Smooth muscle cell (in vitro differentiated cells): ENCODE data around the gene ZNF398. TPM values are rescaled to one million over a fixed set of nuclear protein-coding genes. Genes with fewer than 3 reads are reported as not detected.

Experiments used
- DNase-seq: peaks from one replicate; lab custom pipeline; 2025; ENCODE audit not compliant: unreplicated experiment; lab: John Stamatoyannopoulos, UW
- H2AFZ ChIP-seq: fragments of 200-600 bp; sonication (generic); 2 replicates; pipeline ENCODE4 v1.6.0; 2016; ENCODE audit warnings: antibody characterized with exemption, low read depth, mild to moderate bottlenecking
- H3F3A ChIP-seq: fragments of 200-600 bp; sonication (generic); 2 replicates; pipeline ENCODE4 v1.6.0; 2017; ENCODE audit warnings: antibody characterized with exemption, low read depth
- H3K27ac ChIP-seq: fragments of 200-600 bp; sonication (generic); 2 replicates; pipeline ENCODE4 v1.5.1; 2016; ENCODE audit warnings: low read depth, mild to moderate bottlenecking
- H3K27me3 ChIP-seq: fragments of 200-600 bp; sonication (generic); 2 replicates; pipeline ENCODE4 v1.6.1; 2016; ENCODE audit warnings: low read depth, mild to moderate bottlenecking
- H3K36me3 ChIP-seq: fragments of 200-600 bp; sonication (generic); 2 replicates; pipeline ENCODE4 v1.5.1; 2016; ENCODE audit warnings: low read depth
- H3K4me1 ChIP-seq: fragments of 200-600 bp; sonication (generic); 2 replicates; pipeline ENCODE4 v1.5.1; 2016; ENCODE audit warnings: low read depth
- H3K4me2 ChIP-seq: fragments of 200-600 bp; sonication (generic); 2 replicates; pipeline ENCODE4 v1.6.0; 2016; ENCODE audit warnings: mild to moderate bottlenecking
- H3K4me3 ChIP-seq: fragments of 200-600 bp; sonication (generic); 2 replicates; pipeline ENCODE4 v1.5.1; 2016; ENCODE audit warnings: mild to moderate bottlenecking
- H3K79me2 ChIP-seq: fragments of 200-600 bp; sonication (generic); 2 replicates; pipeline ENCODE4 v1.6.0; 2016; ENCODE audit warnings: low read depth, mild to moderate bottlenecking
- H3K9ac ChIP-seq: fragments of 200-600 bp; sonication (generic); 2 replicates; pipeline ENCODE4 v1.6.0; 2016; ENCODE audit warnings: low read depth
- H3K9me3 ChIP-seq: fragments of 200-600 bp; sonication (generic); replicated peaks from 2 replicates; pipeline ENCODE4 v1.5.1; 2016; ENCODE audit warnings: low read depth
- H4K20me1 ChIP-seq: fragments of 200-600 bp; sonication (generic); 2 replicates; pipeline ENCODE4 v1.6.0; 2016; ENCODE audit warnings: low read depth
- WGBS: methylation state at CpG from one replicate; pipeline ENCODE4 v1.1.7; 2016; ENCODE audit warnings: low lambda C conversion rate; 5-methylcytosine and 5-hydroxymethylcytosine counted together
- polyA plus RNA-seq: library from polyadenylated mRNA; unstranded; fragments of >200 nt; fragmentation: Nextera tagmentation; extraction: Ambion mirVana; gene quantifications from 2 replicates; pipeline ENCODE4 v1.2.1, GENCODE V29; 2016
- total RNA-seq: library from RNA; depleted of rRNA; stranded (reverse); fragments of >200 nt; gene quantifications from 2 replicates; pipeline ENCODE4 v1.2.3, GENCODE V29; 2014
- TF ChIP-seq, protein P1 (sequence below): fragments of 200-600 bp; sonication (generic); IDR thresholded peaks from 2 replicates; pipeline ENCODE4 v1.5.1; 2017; ENCODE audit warnings: borderline replicate concordance, mild to moderate bottlenecking, antibody characterized with exemption; ENCODE audit not compliant: insufficient read depth, poor library complexity, severe bottlenecking

ZNF398 gene
- total and polyA plus RNA-seq, 2 experiments from 2014 or later, result 9.0 to 15.1 TPM

DNA sequence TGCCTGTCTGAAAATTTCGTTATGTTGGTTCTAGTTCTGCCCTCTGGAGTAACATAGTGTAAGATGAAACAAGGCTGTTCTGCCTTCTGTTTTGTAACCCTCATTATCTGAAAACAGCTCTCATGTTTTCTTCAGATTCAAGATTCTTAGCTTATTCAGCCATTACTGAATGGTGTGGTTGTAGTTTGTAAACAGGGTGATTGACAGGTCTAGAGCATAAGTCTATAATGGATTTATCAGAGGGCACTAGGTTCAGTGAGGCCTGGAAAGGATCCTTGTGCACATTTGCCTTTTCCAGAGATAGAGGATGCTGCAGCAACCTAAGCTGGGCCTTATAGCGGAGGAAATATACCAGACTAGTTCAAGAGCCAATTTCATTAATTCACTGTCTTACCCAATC, 6.1 kb downstream of the ZNF398 start:
- H3K27me3 ChIP-seq, result no peaks in the 10 kb centered on the region
- peaks cover 80% of the 10 kb centered on the region for H4K20me1 ChIP-seq
- no peaks in the 10 kb centered on the region for H3F3A ChIP-seq
- H3K27ac ChIP-seq, result no peak overlapping the region
- peaks cover 85% of the 10 kb centered on the region for H3K79me2 ChIP-seq
- peaks cover 6% of the 10 kb centered on the region for H3K4me1 ChIP-seq
- H3K9me3 ChIP-seq, result no peaks in the 10 kb centered on the region
- 92% methylated on average over 2 of the region's 2 CpGs for WGBS
- no peaks in the 10 kb centered on the region for H3K36me3 ChIP-seq
- DNase-seq, result no peak
- no peak overlapping the region for H3K4me3 ChIP-seq
- no peak overlapping the region for H2AFZ ChIP-seq
- no peak overlapping the region for H3K4me2 ChIP-seq
- TF ChIP-seq, protein P1, sequence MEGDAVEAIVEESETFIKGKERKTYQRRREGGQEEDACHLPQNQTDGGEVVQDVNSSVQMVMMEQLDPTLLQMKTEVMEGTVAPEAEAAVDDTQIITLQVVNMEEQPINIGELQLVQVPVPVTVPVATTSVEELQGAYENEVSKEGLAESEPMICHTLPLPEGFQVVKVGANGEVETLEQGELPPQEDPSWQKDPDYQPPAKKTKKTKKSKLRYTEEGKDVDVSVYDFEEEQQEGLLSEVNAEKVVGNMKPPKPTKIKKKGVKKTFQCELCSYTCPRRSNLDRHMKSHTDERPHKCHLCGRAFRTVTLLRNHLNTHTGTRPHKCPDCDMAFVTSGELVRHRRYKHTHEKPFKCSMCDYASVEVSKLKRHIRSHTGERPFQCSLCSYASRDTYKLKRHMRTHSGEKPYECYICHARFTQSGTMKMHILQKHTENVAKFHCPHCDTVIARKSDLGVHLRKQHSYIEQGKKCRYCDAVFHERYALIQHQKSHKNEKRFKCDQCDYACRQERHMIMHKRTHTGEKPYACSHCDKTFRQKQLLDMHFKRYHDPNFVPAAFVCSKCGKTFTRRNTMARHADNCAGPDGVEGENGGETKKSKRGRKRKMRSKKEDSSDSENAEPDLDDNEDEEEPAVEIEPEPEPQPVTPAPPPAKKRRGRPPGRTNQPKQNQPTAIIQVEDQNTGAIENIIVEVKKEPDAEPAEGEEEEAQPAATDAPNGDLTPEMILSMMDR, result no peak
- H3K9ac ChIP-seq, result no peak overlapping the region

DNA sequence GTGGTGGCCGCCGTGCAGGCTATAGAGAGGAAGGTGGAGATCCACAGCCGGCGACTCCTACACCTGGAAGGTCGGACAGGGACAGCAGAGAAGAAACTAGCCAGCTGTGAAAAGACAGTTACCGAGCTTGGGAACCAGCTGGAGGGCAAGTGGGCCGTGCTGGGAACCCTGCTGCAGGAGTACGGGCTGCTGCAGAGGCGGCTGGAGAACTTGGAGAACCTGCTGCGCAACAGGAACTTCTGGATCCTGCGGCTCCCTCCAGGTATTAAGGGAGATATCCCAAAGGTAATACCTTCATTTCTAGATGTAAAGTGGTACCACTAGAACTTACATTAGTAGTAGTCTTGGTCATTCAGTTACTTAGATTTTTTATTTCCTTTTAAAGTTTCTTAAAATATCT, 6.8 kb downstream of the ZNF398 start:
- Histone ChIP-seq H3K9me3 (no peaks in the 10 kb centered on the region), H3K4me3 (no peak overlapping the region), H3K4me1 (peaks cover 3% of the 10 kb centered on the region), H4K20me1 (peaks cover 80% of the 10 kb centered on the region), H3K27me3 (no peaks in the 10 kb centered on the region), H3F3A (no peaks in the 10 kb centered on the region), H3K9ac (no peak overlapping the region), H2AFZ (no peak overlapping the region), H3K27ac (no peak overlapping the region), H3K79me2 (peaks cover 84% of the 10 kb centered on the region), H3K4me2 (no peak overlapping the region), H3K36me3 (no peaks in the 10 kb centered on the region)
- DNase-seq, result no peak
- TF ChIP-seq, protein P1, result no peak
- 88% methylated on average over 11 of the region's 11 CpGs for WGBS

DNA sequence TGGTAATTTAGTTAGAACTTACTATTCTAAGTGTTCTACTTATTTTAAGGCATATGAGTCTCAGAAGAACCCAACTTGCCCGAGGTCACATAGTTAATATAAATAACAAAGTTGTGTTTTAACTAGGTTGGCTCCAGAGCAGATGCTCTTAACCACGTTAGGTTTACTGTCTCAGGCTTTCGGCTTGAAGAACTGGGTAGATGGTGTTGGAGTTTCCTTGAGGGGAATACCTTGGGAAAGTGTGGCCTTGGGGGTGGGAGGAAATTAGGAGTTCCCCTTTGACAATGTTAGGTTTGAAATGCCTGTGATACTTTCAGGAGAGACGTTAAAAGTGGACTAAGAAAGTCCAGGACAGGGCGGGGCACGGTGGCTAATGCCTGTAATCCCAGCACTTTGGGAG, 9.6 kb downstream of the ZNF398 start:
- H3K9ac ChIP-seq, result no peak overlapping the region

More for the DNA sequence above, 9.6 kb downstream of the ZNF398 start:
- Histone ChIP-seq H3K4me3 (no peak overlapping the region), H3K79me2 (peaks cover 74% of the 10 kb centered on the region), H3F3A (no peaks in the 10 kb centered on the region), H2AFZ (no peak overlapping the region), H3K9me3 (no peaks in the 10 kb centered on the region), H3K4me2 (no peak overlapping the region), H3K4me1 (no peaks in the 10 kb centered on the region), H4K20me1 (peaks cover 78% of the 10 kb centered on the region), H3K27me3 (no peaks in the 10 kb centered on the region), H3K36me3 (no peaks in the 10 kb centered on the region), H3K27ac (no peak overlapping the region)
- TF ChIP-seq, protein P1, result no peak
- DNase-seq, result no peak
- 93% methylated on average over 6 of the region's 6 CpGs for WGBS
